Stimulated activated CD4-positive, alpha-beta T cell treated with anti-CD3 and anti-CD28 coated beads, TNF-alpha, amount 100 ng/mL, for 1 hour (primary cell): ENCODE measurements around the gene DNM3.

ENCODE experiments used
- DNase-seq, 3 donors: peaks; one replicate each; pipeline ENCODE4 v3.0.0-alpha.2; 2020; ENCODE audit warnings: low read depth in 3 of 3, low spot score in 1 of 3

DNM3 gene

GRCh38 chr1:172220376-172220775, 379.1 kb downstream of the DNM3 start:
- DNase-seq: no peak

- DNase-seq: no peak
Measured at GRCh38 chr1:172221436-172221835, 380.1 kb downstream of the DNM3 start.

GRCh38 chr1:172224871-172225270, 383.6 kb downstream of the DNM3 start:
- DNase-seq: no peak

GRCh38 chr1:172229942-172230341, 388.6 kb downstream of the DNM3 start:
- no peak for DNase-seq

- no peak for DNase-seq
Measured at GRCh38 chr1:172230526-172230925, 389.2 kb downstream of the DNM3 start.

- DNase-seq: no peak
Measured at GRCh38 chr1:172236958-172237357, 395.7 kb downstream of the DNM3 start.

- no peak for DNase-seq
Measured at GRCh38 chr1:172238158-172238557, 396.9 kb downstream of the DNM3 start.

- no peak for DNase-seq
Measured at GRCh38 chr1:172238965-172239364, 397.7 kb downstream of the DNM3 start.

GRCh38 chr1:172239901-172240300, 398.6 kb downstream of the DNM3 start:
- no peak for DNase-seq

GRCh38 chr1:172241540-172241939, 400.2 kb downstream of the DNM3 start:
- DNase-seq: no peak

- no peak for DNase-seq
Measured at GRCh38 chr1:172244865-172245264, 403.6 kb downstream of the DNM3 start.

GRCh38 chr1:172245788-172246187, 404.5 kb downstream of the DNM3 start:
- DNase-seq: no peak

GRCh38 chr1:172246521-172247390, 405.5 kb downstream of the DNM3 start:
- DNase-seq: no peak

GRCh38 chr1:172251486-172251885, 410.2 kb downstream of the DNM3 start:
- no peak for DNase-seq

- no peak for DNase-seq
Measured at GRCh38 chr1:172252321-172252720, 411.0 kb downstream of the DNM3 start.

- no peak for DNase-seq
Measured at GRCh38 chr1:172252958-172253357, 411.7 kb downstream of the DNM3 start.

- DNase-seq: no peak
Measured at GRCh38 chr1:172254521-172255222, 413.4 kb downstream of the DNM3 start.

GRCh38 chr1:172255223-172255560, 413.9 kb downstream of the DNM3 start:
- no peak for DNase-seq

GRCh38 chr1:172265905-172266304, 424.6 kb downstream of the DNM3 start:
- DNase-seq: no peak

GRCh38 chr1:172266528-172267174, 425.4 kb downstream of the DNM3 start:
- DNase-seq: no peak

GRCh38 chr1:172268237-172268636, 426.9 kb downstream of the DNM3 start:
- no peak for DNase-seq

GRCh38 chr1:172269084-172269483, 427.8 kb downstream of the DNM3 start:
- no peak for DNase-seq
